Measurements from ENCODE around the gene KBTBD12.

DNA sequence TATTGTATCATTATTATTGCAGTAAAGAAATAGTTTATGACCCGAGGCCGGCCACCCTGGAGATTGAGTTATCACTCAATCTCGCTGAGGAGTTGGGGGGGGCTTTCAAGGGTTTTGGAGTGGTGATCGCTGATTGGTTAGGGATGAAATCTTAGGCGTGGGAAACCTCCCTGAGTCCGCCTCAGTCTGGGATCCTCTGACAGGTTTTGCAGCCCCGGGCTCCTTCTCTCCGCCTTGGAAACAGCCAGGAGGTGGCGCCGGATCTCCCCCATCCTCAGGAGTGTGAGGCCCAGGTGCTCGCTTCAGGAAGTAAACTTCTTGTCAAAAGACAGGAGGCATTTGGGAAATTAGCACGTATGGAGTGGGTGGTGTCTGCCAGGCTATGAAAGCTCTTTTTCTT, 96.1 kb downstream of the KBTBD12 start:
- no peak for TF ChIP-seq POLR2A (IDR thresholded peaks at IDR 0.05; ENCODE audit: low read depth, low read length)
- no peak for TF ChIP-seq POLR2AphosphoS5 (IDR thresholded peaks at IDR 0.05; ENCODE audit: low read depth, low read length)

Data from GM12892 (cell line).